Transverse colon (tissue), 4 donors: ENCODE measurements around the gene MTNR1A. TPM values are rescaled to one million over a fixed set of nuclear protein-coding genes. Genes with fewer than 3 reads are reported as not detected.
"Not testable (repeated sequence)": the region's sequence is repeated elsewhere in the genome, so short reads cannot be mapped to it uniquely, and the experiment has no call there.

Source experiments
- DNase-seq: peaks from one replicate; pipeline ENCODE4 v3.0.0-alpha.2; 2019
- H3K27ac ChIP-seq, 4 donors: fragments of 200-600 bp; sonication (generic); 2 replicates each; pipeline ENCODE4 v1.5.1; 2016 to 2018; ENCODE audit warnings: inconsistent platforms in 4 of 4
- H3K27me3 ChIP-seq: fragments of 200-600 bp; sonication (generic); 2 replicates; pipeline ENCODE4 v1.5.1; 2017; ENCODE audit warnings: inconsistent platforms
- H3K36me3 ChIP-seq, 4 donors: fragments of 200-600 bp; sonication (generic); 2 replicates each; pipeline ENCODE4 v1.5.1; 2017 to 2019; ENCODE audit warnings: inconsistent platforms in 4 of 4
- H3K4me1 ChIP-seq, 4 donors: fragments of 200-600 bp; sonication (generic); 2 replicates each; pipeline ENCODE4 v1.5.1; 2017 to 2020; ENCODE audit warnings: inconsistent platforms in 4 of 4
- H3K4me3 ChIP-seq, 4 donors: fragments of 200-600 bp; sonication (generic); 1 replicate in 1 of 4; 2 replicates in 3 of 4; pipeline versions ENCODE4 v1.5.1 to v1.6.1; 2017 to 2019; ENCODE audit warnings: inconsistent platforms in 4 of 4
- H3K9me3 ChIP-seq, 2 donors: fragments of 200-600 bp; sonication (generic); 2 replicates each; pipeline ENCODE4 v1.5.1; 2017 to 2019; ENCODE audit warnings: inconsistent platforms in 2 of 2
- EP300 ChIP-seq: sonication (generic); formaldehyde crosslinking; IDR thresholded peaks from one replicate; pipeline ENCODE4 v1.6.1; 2017; ENCODE audit warnings: antibody characterized with exemption, low read depth
- POLR2A ChIP-seq: fragments of 450-650 bp; IDR thresholded peaks from one replicate; pipeline ENCODE4 v1.6.1; 2016; ENCODE audit warnings: antibody characterized with exemption, mild to moderate bottlenecking, moderate library complexity
- POLR2AphosphoS5 ChIP-seq, 3 donors: sonication (generic); formaldehyde crosslinking; IDR thresholded peaks; one replicate each; pipeline ENCODE4 v1.6.1; 2016; ENCODE audit warnings: antibody characterized with exemption in 3 of 3
- WGBS, 2 donors: methylation state at CpG; one replicate each; pipeline ENCODE4 v1.1.5; 2018; ENCODE audit warnings: low coverage in 1 of 2; 5-methylcytosine and 5-hydroxymethylcytosine counted together
- in situ Hi-C, 4 donors: fragments of 200-750 bp; cut with MboI; loops; one replicate each; pipeline versions ENCODE4 v1.15.0 to v1.15.1; 2017; ENCODE audit warnings: low sequenced_read_pairs in 3 of 4, low pct_ligation_motif_present in 1 of 4, low pct_unique_long_range_greater_than_20kb in 1 of 4
- intact Hi-C: fragments of 100-400 bp; cut with DNase I; formaldehyde crosslinking; loops from one replicate; pipeline ENCODE4 v1.15.1; 2023; ENCODE audit warnings: low total_unique reads
- total RNA-seq, 4 donors: library from RNA; depleted of rRNA; stranded (reverse); fragments of >200 nt; gene quantifications; one replicate each; pipeline ENCODE4 v1.1.0, GENCODE V29; 2016
- TF ChIP-seq, protein P1 (sequence below), 5 experiments: fragments of 200-600 bp in 3 of 5; fragments of 450-650 bp in 2 of 5; sonication (generic) in 3 of 5; IDR thresholded peaks; 1 replicate in 2 of 5; 2 replicates in 3 of 5; pipeline ENCODE4 v1.5.1; 2016 to 2017; ENCODE audit warnings: antibody characterized with exemption in 5 of 5, inconsistent platforms in 3 of 5, mild to moderate bottlenecking in 2 of 5, moderate library complexity in 1 of 5

Gene MTNR1A
- total RNA-seq, 4 donors from 2014 or later, result 7.0 TPM; not detected in 2

DNA sequence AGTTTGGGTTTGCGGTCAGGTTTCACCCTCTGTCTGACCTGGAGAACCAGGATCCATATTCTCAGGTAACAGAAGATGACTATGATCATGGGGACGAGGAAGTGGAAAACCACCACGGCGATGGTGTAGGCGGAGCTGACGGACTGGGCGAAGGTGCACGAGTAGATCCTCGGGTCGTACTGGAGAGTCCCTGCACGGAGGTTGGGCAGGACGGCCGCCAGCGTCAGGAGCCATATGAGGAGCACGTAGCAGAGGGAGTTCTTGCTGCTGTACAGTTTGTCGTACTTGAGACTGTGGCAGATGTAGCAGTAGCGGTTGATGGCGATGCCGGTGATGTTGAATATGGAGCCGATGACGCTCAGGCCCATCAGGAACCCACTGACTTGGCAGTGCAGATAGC, 21.3 kb downstream of the MTNR1A start:
- in situ Hi-C loops (no loop called here), intact Hi-C loops (no loop called here)
- H3K4me3 ChIP-seq, result no peak overlapping the region
- H3K36me3 ChIP-seq, result no peaks in the 10 kb centered on the region
- TF ChIP-seq POLR2AphosphoS5 (IDR thresholded peaks at IDR 0.05) (no peak), POLR2A (no peak), EP300 (no peak)
- TF ChIP-seq, protein P1, sequence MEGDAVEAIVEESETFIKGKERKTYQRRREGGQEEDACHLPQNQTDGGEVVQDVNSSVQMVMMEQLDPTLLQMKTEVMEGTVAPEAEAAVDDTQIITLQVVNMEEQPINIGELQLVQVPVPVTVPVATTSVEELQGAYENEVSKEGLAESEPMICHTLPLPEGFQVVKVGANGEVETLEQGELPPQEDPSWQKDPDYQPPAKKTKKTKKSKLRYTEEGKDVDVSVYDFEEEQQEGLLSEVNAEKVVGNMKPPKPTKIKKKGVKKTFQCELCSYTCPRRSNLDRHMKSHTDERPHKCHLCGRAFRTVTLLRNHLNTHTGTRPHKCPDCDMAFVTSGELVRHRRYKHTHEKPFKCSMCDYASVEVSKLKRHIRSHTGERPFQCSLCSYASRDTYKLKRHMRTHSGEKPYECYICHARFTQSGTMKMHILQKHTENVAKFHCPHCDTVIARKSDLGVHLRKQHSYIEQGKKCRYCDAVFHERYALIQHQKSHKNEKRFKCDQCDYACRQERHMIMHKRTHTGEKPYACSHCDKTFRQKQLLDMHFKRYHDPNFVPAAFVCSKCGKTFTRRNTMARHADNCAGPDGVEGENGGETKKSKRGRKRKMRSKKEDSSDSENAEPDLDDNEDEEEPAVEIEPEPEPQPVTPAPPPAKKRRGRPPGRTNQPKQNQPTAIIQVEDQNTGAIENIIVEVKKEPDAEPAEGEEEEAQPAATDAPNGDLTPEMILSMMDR (IDR thresholded peaks at IDR 0.05), result no peak
- no peaks in the 10 kb centered on the region for H3K27me3 ChIP-seq
- WGBS, 2 donors, result 97% methylated on average over 21 of the region's 21 CpGs; no CpG with 5 or more reads in 1 of the 2 donors
- no peaks in the 10 kb centered on the region for H3K4me1 ChIP-seq
- no peak overlapping the region for H3K27ac ChIP-seq
- DNase-seq, result no peak
- no peaks in the 10 kb centered on the region for H3K9me3 ChIP-seq

DNA sequence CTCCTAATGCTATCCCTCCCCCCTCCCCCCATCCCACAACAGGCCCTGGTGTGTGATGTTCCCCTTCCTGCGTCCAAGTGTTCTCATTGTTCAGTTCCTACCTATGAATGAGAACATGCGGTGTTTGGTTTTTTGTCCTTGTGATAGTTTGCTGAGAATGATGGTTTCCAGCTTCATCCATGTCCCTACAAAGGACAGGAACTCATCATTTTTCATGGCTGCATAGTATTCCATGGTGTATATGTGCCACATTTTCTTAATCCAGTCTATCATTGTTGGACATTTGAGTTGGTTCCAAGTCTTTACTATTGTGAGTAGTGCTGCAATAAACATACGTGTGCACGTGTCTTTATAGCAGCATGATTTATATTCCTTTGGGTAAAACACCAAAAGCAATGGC, 31.4 kb downstream of the MTNR1A start:
- H3K27me3 ChIP-seq, H3K36me3 ChIP-seq, H3K4me1 ChIP-seq, H3K4me3 ChIP-seq, H3K9me3 ChIP-seq, DNase-seq, H3K27ac ChIP-seq, in situ Hi-C loops, intact Hi-C loops: not testable (repeated sequence)
- WGBS, 2 donors, result 86 to 97% methylated on average over 4 of the region's 4 CpGs

GRCh38 chr4:186516287-186516686, 39.1 kb downstream of the MTNR1A start:
- WGBS, 2 donors, result 79% methylated on average over 4 of the region's 4 CpGs; no CpG with 5 or more reads in 1 of the 2 donors
- H3K27ac ChIP-seq, result no peak overlapping the region
- TF ChIP-seq EP300 (no peak), POLR2A (no peak), POLR2AphosphoS5 (IDR thresholded peaks at IDR 0.05) (no peak)
- TF ChIP-seq, protein P1 (IDR thresholded peaks at IDR 0.05), result no peak
- no peak overlapping the region for H3K4me3 ChIP-seq
- no peaks in the 10 kb centered on the region for H3K36me3 ChIP-seq
- no peaks in the 10 kb centered on the region for H3K4me1 ChIP-seq
- in situ Hi-C loops, result no loop called here
- DNase-seq, result no peak
- H3K27me3 ChIP-seq, result no peaks in the 10 kb centered on the region
- H3K9me3 ChIP-seq, result no peaks in the 10 kb centered on the region
- intact Hi-C loops, result no loop called here

- no peaks in the 10 kb centered on the region for H3K27me3 ChIP-seq
- in situ Hi-C loops (no loop called here), intact Hi-C loops (no loop called here)
- H3K36me3 ChIP-seq, result no peaks in the 10 kb centered on the region
- no peak for DNase-seq
- no peaks in the 10 kb centered on the region for H3K4me1 ChIP-seq
- WGBS, 2 donors, result 71 to 77% methylated on average over 5 to 8 of the region's 8 CpGs
- H3K4me3 ChIP-seq, result no peak overlapping the region
- no peak overlapping the region for H3K27ac ChIP-seq
- no peaks in the 10 kb centered on the region for H3K9me3 ChIP-seq
- no peak for TF ChIP-seq EP300
Observed at GRCh38 chr4:186514271-186514950, 41.0 kb downstream of the MTNR1A start.

- DNase-seq, H3K4me3 ChIP-seq, H3K4me1 ChIP-seq, H3K27ac ChIP-seq, in situ Hi-C loops, H3K36me3 ChIP-seq, H3K27me3 ChIP-seq, H3K9me3 ChIP-seq, intact Hi-C loops: not testable (repeated sequence)
- 92% methylated on average over 8 of the region's 8 CpGs; no CpG with 5 or more reads in 1 of the 2 donors for WGBS, 2 donors
Observed at GRCh38 chr4:186504771-186505170, 50.6 kb downstream of the MTNR1A start.

- no peak overlapping the region for H3K27ac ChIP-seq
- H3K4me1 ChIP-seq, result no peaks in the 10 kb centered on the region
- DNase-seq, result no peak
- intact Hi-C loops (no loop called here), in situ Hi-C loops (no loop called here)
- no peaks in the 10 kb centered on the region for H3K9me3 ChIP-seq
- 50 to 51% methylated on average over 2 of the region's 2 CpGs for WGBS, 2 donors
- no peak for TF ChIP-seq POLR2AphosphoS5 (IDR thresholded peaks at IDR 0.05)
- H3K4me3 ChIP-seq, result no peak overlapping the region
- no peaks in the 10 kb centered on the region for H3K36me3 ChIP-seq
- H3K27me3 ChIP-seq, result no peaks in the 10 kb centered on the region
Observed at GRCh38 chr4:186502231-186502630, 53.1 kb downstream of the MTNR1A start.
